Measurements from ENCODE around the gene CCDC97.

DNA sequence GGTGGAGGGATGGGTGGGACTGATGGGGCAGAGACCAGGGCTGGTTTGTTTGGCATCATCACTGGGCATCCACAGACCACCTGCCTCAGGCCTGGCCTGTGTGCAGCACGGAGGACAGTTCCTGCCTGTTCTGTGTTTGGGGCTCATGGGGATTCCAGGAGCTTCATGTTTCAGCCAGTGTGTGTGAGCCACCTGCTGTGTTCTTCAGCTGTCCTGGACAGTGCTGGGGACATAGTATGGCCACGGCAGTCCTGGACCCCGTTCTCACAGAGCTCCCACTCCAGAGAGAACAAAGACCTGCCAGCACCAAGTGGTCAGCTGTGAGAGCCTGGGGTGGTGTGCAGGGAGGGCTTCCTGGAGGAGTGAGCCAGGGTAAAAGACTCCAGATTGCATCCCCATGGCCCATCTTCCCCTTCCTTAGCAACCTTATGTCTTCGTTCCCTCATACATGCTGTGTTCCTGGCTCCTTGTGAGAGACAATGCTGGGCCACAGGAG, 2.0 kb upstream of the CCDC97 start:
- no peak; the same call in 1 of the 2 replicates for TF ChIP-seq GLIS3 (CRISPR knock-in tag; IDR thresholded peaks at IDR 0.05)
- TF ChIP-seq, protein P1, sequence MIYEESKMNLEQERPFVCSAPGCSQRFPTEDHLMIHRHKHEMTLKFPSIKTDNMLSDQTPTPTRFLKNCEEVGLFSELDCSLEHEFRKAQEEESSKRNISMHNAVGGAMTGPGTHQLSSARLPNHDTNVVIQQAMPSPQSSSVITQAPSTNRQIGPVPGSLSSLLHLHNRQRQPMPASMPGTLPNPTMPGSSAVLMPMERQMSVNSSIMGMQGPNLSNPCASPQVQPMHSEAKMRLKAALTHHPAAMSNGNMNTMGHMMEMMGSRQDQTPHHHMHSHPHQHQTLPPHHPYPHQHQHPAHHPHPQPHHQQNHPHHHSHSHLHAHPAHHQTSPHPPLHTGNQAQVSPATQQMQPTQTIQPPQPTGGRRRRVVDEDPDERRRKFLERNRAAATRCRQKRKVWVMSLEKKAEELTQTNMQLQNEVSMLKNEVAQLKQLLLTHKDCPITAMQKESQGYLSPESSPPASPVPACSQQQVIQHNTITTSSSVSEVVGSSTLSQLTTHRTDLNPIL (CRISPR knock-in tag; IDR thresholded peaks at IDR 0.05; ENCODE audit: low read depth): no peak

All from SK-N-SH treated with all-trans-retinoic acid at 6 μM for 48 hours (cell line).